ENCODE data around the gene FRMPD2.

The FRMPD2 gene

GRCh38 chr10:48279081-48279751, 4.7 kb upstream of the FRMPD2 start:
- 71% methylated on average over 2 of the region's 2 CpGs for WGBS
- no peak overlapping the region for H2BK15ac ChIP-seq (ENCODE audit: low read depth, poor library complexity, severe bottlenecking)
- no peak for DNase-seq

GRCh38 chr10:48277093-48277492, 2.6 kb upstream of the FRMPD2 start:
- Histone ChIP-seq H2BK120ac (ENCODE audit: low read depth, low read length) (no peak overlapping the region), H3K27ac (ENCODE audit: low read length, poor library complexity, severe bottlenecking) (no peak overlapping the region), H2BK12ac (ENCODE audit: low read length in 2 of 2) (no peak overlapping the region), H2AFZ (ENCODE audit: low read depth, low read length) (no peak overlapping the region), H3K4ac (ENCODE audit: low read depth in 1 of 2, low read length in 2 of 2) (no peak overlapping the region), H3K4me3 (ENCODE audit: insufficient read depth in 1 of 2, low read depth in 1 of 2, low read length in 2 of 2) (no peak overlapping the region), H3K79me1 (replicated peaks; ENCODE audit: low read length, poor library complexity, severe bottlenecking) (no peaks in the 10 kb centered on the region), H2BK5ac (ENCODE audit: low read depth, low read length, poor library complexity, severe bottlenecking) (no peak overlapping the region), H3K4me1 (ENCODE audit: control insufficient read depth, insufficient read depth, low read depth, low read length) (no peaks in the 10 kb centered on the region), H3K14ac (ENCODE audit: low read length in 2 of 2) (no peak overlapping the region), H3K9ac (ENCODE audit: low read length) (no peak overlapping the region), H4K91ac (ENCODE audit: low read length) (no peak overlapping the region), H2AK5ac (ENCODE audit: low read length, severe bottlenecking) (no peak overlapping the region), H3K9me3 (ENCODE audit: control insufficient read depth, low read length) (no peaks in the 10 kb centered on the region), H3K18ac (ENCODE audit: low read depth in 1 of 2, low read length in 2 of 2) (no peak overlapping the region), H3K23ac (ENCODE audit: low read length in 2 of 2) (no peak overlapping the region), H4K8ac (ENCODE audit: low read length) (no peak overlapping the region), H3K27me3 (ENCODE audit: control insufficient read depth in 1 of 2, insufficient read depth in 1 of 2, low read length in 2 of 2) (peaks cover 7 to 31% of the 10 kb centered on the region in 2 experiments), H2BK15ac (ENCODE audit: low read depth, poor library complexity, severe bottlenecking) (no peak overlapping the region), H3K36me3 (ENCODE audit: control insufficient read depth in 1 of 2, insufficient read depth in 2 of 2, low read depth in 1 of 2, low read length in 2 of 2) (no peaks in the 10 kb centered on the region), H3K4me2 (ENCODE audit: low read length, poor library complexity, severe bottlenecking) (no peak overlapping the region)
- WGBS = no CpG with 5 or more reads among the region's 1 CpG
- DNase-seq = no peak

More at GRCh38 chr10:48279081-48279751, 4.7 kb upstream of the FRMPD2 start:
- Histone ChIP-seq H3K4me3 (ENCODE audit: insufficient read depth in 1 of 2, low read depth in 1 of 2, low read length in 2 of 2) (no peak overlapping the region), H3K27me3 (ENCODE audit: control insufficient read depth in 1 of 2, insufficient read depth in 1 of 2, low read length in 2 of 2) (peaks cover 8 to 18% of the 10 kb centered on the region in 2 experiments), H3K18ac (ENCODE audit: low read depth in 1 of 2, low read length in 2 of 2) (no peak overlapping the region), H3K23ac (ENCODE audit: low read length in 2 of 2) (no peak overlapping the region), H3K27ac (ENCODE audit: low read length, poor library complexity, severe bottlenecking) (no peak overlapping the region), H2BK120ac (ENCODE audit: low read depth, low read length) (no peak overlapping the region), H3K9ac (ENCODE audit: low read length) (no peak overlapping the region), H4K8ac (ENCODE audit: low read length) (no peak overlapping the region), H4K91ac (ENCODE audit: low read length) (no peak overlapping the region), H2AK5ac (ENCODE audit: low read length, severe bottlenecking) (no peak overlapping the region), H2BK12ac (ENCODE audit: low read length in 2 of 2) (no peak overlapping the region), H3K4ac (ENCODE audit: low read depth in 1 of 2, low read length in 2 of 2) (no peak overlapping the region), H3K14ac (ENCODE audit: low read length in 2 of 2) (no peak overlapping the region), H3K79me1 (replicated peaks; ENCODE audit: low read length, poor library complexity, severe bottlenecking) (no peaks in the 10 kb centered on the region), H3K36me3 (ENCODE audit: control insufficient read depth in 1 of 2, insufficient read depth in 2 of 2, low read depth in 1 of 2, low read length in 2 of 2) (no peaks in the 10 kb centered on the region), H3K4me1 (ENCODE audit: control insufficient read depth, insufficient read depth, low read depth, low read length) (no peaks in the 10 kb centered on the region), H3K4me2 (ENCODE audit: low read length, poor library complexity, severe bottlenecking) (no peak overlapping the region), H3K9me3 (ENCODE audit: control insufficient read depth, low read length) (peaks cover 7% of the 10 kb centered on the region), H2AFZ (ENCODE audit: low read depth, low read length) (no peak overlapping the region), H2BK5ac (ENCODE audit: low read depth, low read length, poor library complexity, severe bottlenecking) (no peak overlapping the region)

DNA sequence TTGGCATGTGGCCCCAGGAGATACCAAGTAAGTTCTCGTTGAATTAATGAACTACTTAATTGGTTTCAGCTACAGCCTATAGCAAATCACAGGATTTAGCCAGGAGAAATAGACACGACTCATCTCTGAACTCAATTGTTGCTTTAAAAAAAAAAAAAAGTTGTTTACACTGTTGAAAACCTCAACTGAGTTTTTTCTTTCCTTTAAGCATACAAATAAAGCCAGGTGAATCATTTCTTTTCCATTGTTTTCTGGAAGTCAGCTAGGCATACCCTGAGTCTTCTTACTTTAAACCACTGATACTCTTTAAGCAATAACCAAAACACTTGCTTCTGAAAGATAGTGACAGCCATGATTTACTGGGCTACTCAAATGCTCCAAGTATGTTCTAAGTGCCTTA, 755 bp downstream of the FRMPD2 start:
- Histone ChIP-seq H3K14ac (ENCODE audit: low read length in 2 of 2) (no peak overlapping the region), H3K4me1 (ENCODE audit: control insufficient read depth, insufficient read depth, low read depth, low read length) (no peaks in the 10 kb centered on the region), H3K36me3 (ENCODE audit: control insufficient read depth in 1 of 2, insufficient read depth in 2 of 2, low read depth in 1 of 2, low read length in 2 of 2) (no peaks in the 10 kb centered on the region), H2BK120ac (ENCODE audit: low read depth, low read length) (no peak overlapping the region), H2BK5ac (ENCODE audit: low read depth, low read length, poor library complexity, severe bottlenecking) (no peak overlapping the region), H2BK12ac (ENCODE audit: low read length in 2 of 2) (no peak overlapping the region), H4K91ac (ENCODE audit: low read length) (no peak overlapping the region), H3K23ac (ENCODE audit: low read length in 2 of 2) (no peak overlapping the region), H3K9me3 (ENCODE audit: control insufficient read depth, low read length) (no peaks in the 10 kb centered on the region), H4K8ac (ENCODE audit: low read length) (no peak overlapping the region), H2AK5ac (ENCODE audit: low read length, severe bottlenecking) (no peak overlapping the region), H2BK15ac (ENCODE audit: low read depth, poor library complexity, severe bottlenecking) (no peak overlapping the region), H3K4me3 (ENCODE audit: insufficient read depth in 1 of 2, low read depth in 1 of 2, low read length in 2 of 2) (no peak overlapping the region), H3K79me1 (replicated peaks; ENCODE audit: low read length, poor library complexity, severe bottlenecking) (no peaks in the 10 kb centered on the region), H3K4ac (ENCODE audit: low read depth in 1 of 2, low read length in 2 of 2) (no peak overlapping the region), H2AFZ (ENCODE audit: low read depth, low read length) (no peak overlapping the region), H3K27me3 (ENCODE audit: control insufficient read depth in 1 of 2, insufficient read depth in 1 of 2, low read length in 2 of 2) (peaks cover 24 to 61% of the 10 kb centered on the region in 2 experiments), H3K18ac (ENCODE audit: low read depth in 1 of 2, low read length in 2 of 2) (no peak overlapping the region), H3K4me2 (ENCODE audit: low read length, poor library complexity, severe bottlenecking) (no peak overlapping the region), H3K27ac (ENCODE audit: low read length, poor library complexity, severe bottlenecking) (no peak overlapping the region), H3K9ac (ENCODE audit: low read length) (no peak overlapping the region)
- 75% methylated on average over 2 of the region's 2 CpGs for WGBS
- DNase-seq = no peak

DNA sequence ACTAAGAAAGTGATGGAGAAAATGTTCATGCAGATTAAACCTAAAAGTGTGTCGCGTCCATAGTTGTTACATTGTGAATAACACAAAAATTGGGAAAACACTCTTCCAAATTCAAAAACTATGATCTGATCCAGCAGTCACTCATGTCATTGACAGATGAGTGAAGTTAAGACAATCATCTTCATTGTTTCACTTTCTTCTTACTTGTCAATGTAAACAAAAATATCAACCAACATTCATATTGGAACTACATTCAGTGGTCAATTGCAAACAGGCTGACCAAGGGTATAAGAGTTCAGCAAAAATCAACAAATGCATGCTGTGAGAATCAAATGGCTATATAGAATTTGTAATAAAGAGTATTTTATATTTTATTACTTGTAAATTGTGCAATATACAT, 1.8 kb downstream of the FRMPD2 start:
- Histone ChIP-seq H2AK5ac (ENCODE audit: low read length, severe bottlenecking) (no peak overlapping the region), H3K18ac (ENCODE audit: low read depth in 1 of 2, low read length in 2 of 2) (no peak overlapping the region), H4K8ac (ENCODE audit: low read length) (no peak overlapping the region), H3K4me2 (ENCODE audit: low read length, poor library complexity, severe bottlenecking) (no peak overlapping the region), H3K27me3 (ENCODE audit: control insufficient read depth in 1 of 2, insufficient read depth in 1 of 2, low read length in 2 of 2) (peaks cover 24 to 60% of the 10 kb centered on the region in 2 experiments), H3K4ac (ENCODE audit: low read depth in 1 of 2, low read length in 2 of 2) (no peak overlapping the region), H2BK5ac (ENCODE audit: low read depth, low read length, poor library complexity, severe bottlenecking) (no peak overlapping the region), H3K9me3 (ENCODE audit: control insufficient read depth, low read length) (no peaks in the 10 kb centered on the region), H3K4me3 (ENCODE audit: insufficient read depth in 1 of 2, low read depth in 1 of 2, low read length in 2 of 2) (no peak overlapping the region), H3K14ac (ENCODE audit: low read length in 2 of 2) (no peak overlapping the region), H3K36me3 (ENCODE audit: control insufficient read depth in 1 of 2, insufficient read depth in 2 of 2, low read depth in 1 of 2, low read length in 2 of 2) (no peaks in the 10 kb centered on the region), H3K23ac (ENCODE audit: low read length in 2 of 2) (no peak overlapping the region), H3K27ac (ENCODE audit: low read length, poor library complexity, severe bottlenecking) (no peak overlapping the region), H3K4me1 (ENCODE audit: control insufficient read depth, insufficient read depth, low read depth, low read length) (no peaks in the 10 kb centered on the region), H2BK12ac (ENCODE audit: low read length in 2 of 2) (no peak overlapping the region), H3K9ac (ENCODE audit: low read length) (no peak overlapping the region), H4K91ac (ENCODE audit: low read length) (no peak overlapping the region), H2AFZ (ENCODE audit: low read depth, low read length) (no peak overlapping the region), H3K79me1 (replicated peaks; ENCODE audit: low read length, poor library complexity, severe bottlenecking) (no peaks in the 10 kb centered on the region), H2BK15ac (ENCODE audit: low read depth, poor library complexity, severe bottlenecking) (no peak overlapping the region), H2BK120ac (ENCODE audit: low read depth, low read length) (no peak overlapping the region)
- WGBS = 100% methylated on average over 2 of the region's 2 CpGs
- no peak for DNase-seq
